GM12878 (cell line): ENCODE data around the gene VARS1. TPM values are rescaled to one million over a fixed set of nuclear protein-coding genes. Genes with fewer than 3 reads are reported as not detected.
A peak's percentile ranks its signal among the peaks of the same experiment; 100 is the strongest.

Experiments used
- ATAC-seq: fragments of 200-7000 bp; cut with Tn5 transposase; 3 replicates; pipeline ENCODE4 v1.9.1; 2020; ENCODE audit warnings: mild to moderate bottlenecking, moderate library complexity
- Bru-seq: library from RNA; stranded (reverse); fragments of 400-500 nt; gene quantifications from one replicate; lab custom pipeline; 2021; lab: Mats Ljungman, UMichigan
- BruChase-seq, 2 experiments: library from RNA; stranded (reverse); fragments of 400-500 nt; gene quantifications; one replicate each; lab custom pipeline; 2021; lab: Mats Ljungman, UMichigan
- BruUV-seq: library from RNA; stranded (reverse); fragments of 400-500 nt; replicated peaks from 2 replicates; lab custom pipeline; 2021; lab: Mats Ljungman, UMichigan
- CTCF ChIA-PET: fragments of 300-600 bp; sonication (Branson Sonifier 250); formaldehyde crosslinking; extraction: SDS; loops from one replicate; lab custom pipeline; 2021; ENCODE audit warnings: inconsistent platforms; lab: Yijun Ruan, JAX
- POLR2A ChIA-PET: fragments of 350-600 bp; formaldehyde crosslinking; extraction: SDS; loops from one replicate; lab custom pipeline; 2021; ENCODE audit warnings: inconsistent platforms; lab: Charles Lee
- RAD21 ChIA-PET: fragments of 300-600 bp; sonication (Branson Sonifier 250); formaldehyde crosslinking; loops from one replicate; lab custom pipeline; 2023; ENCODE audit warnings: antibody characterized with exemption; ENCODE audit not compliant: unreplicated experiment; lab: Charles Lee
- SMC1A ChIA-PET: fragments of 300-600 bp; sonication (Branson Sonifier 250); formaldehyde crosslinking; loops from one replicate; lab custom pipeline; 2023; ENCODE audit not compliant: unreplicated experiment, uncharacterized antibody; lab: Charles Lee
- DNase-seq: peaks from one replicate; pipeline ENCODE4 v3.0.0-alpha.2; 2011; ENCODE audit warnings: low read depth, low spot score
- FAIRE-seq: peaks from 3 replicates; lab custom pipeline; 2011; peaks lifted over from hg19 to GRCh38; lab: Jason Lieb, UNC
- H2AFZ ChIP-seq: 2 replicates; pipeline ENCODE4 v1.6.0; 2011; ENCODE audit warnings: low read depth, low read length, control low read depth; ENCODE audit not compliant: control insufficient read depth
- H3K27ac ChIP-seq: 2 replicates; pipeline ENCODE4 v1.5.1; 2011; ENCODE audit warnings: control low read depth; ENCODE audit not compliant: control insufficient read depth, insufficient read depth
- H3K27me3 ChIP-seq, 2 experiments: replicated peaks in 1 of 2; 2 replicates each; pipeline versions ENCODE4 v1.6.0 to v1.6.1; 2011; ENCODE audit warnings: low read length in 1 of 2; ENCODE audit not compliant: control insufficient read depth in 2 of 2, insufficient read depth in 2 of 2
- H3K36me3 ChIP-seq, 2 experiments: 2 replicates each; pipeline ENCODE4 v1.5.1; 2011; ENCODE audit warnings: low read length in 1 of 2; ENCODE audit not compliant: control insufficient read depth in 2 of 2, insufficient read depth in 2 of 2
- H3K4me1 ChIP-seq: 2 replicates; pipeline ENCODE4 v1.6.1; 2011; ENCODE audit warnings: mild to moderate bottlenecking, low read length, moderate library complexity, mixed read lengths; ENCODE audit not compliant: control insufficient read depth, insufficient read depth
- H3K4me2 ChIP-seq: 2 replicates; pipeline ENCODE4 v1.6.0; 2011; ENCODE audit warnings: control low read depth; ENCODE audit not compliant: control insufficient read depth, insufficient read depth
- H3K4me3 ChIP-seq: fragments of 200-600 bp; sonication (generic); 2 replicates; pipeline ENCODE4 v1.5.1; 2016
- H3K79me2 ChIP-seq: 2 replicates; pipeline ENCODE4 v1.6.0; 2011; ENCODE audit warnings: low read length; ENCODE audit not compliant: control insufficient read depth, insufficient read depth
- H3K9ac ChIP-seq: 2 replicates; pipeline ENCODE4 v1.8.0; 2011; ENCODE audit warnings: low read length, control low read depth, mixed read lengths; ENCODE audit not compliant: control insufficient read depth, insufficient read depth
- H3K9me3 ChIP-seq: replicated peaks from 3 replicates; pipeline ENCODE4 v1.5.1; 2011; ENCODE audit warnings: mild to moderate bottlenecking, low read length; ENCODE audit not compliant: control insufficient read depth, insufficient read depth
- H4K20me1 ChIP-seq: 2 replicates; pipeline ENCODE4 v1.6.0; 2011; ENCODE audit not compliant: control insufficient read depth, insufficient read depth
- BCLAF1 ChIP-seq: fragments of 450-650 bp; IDR thresholded peaks from 2 replicates; pipeline ENCODE4 v1.6.1; 2017; ENCODE audit warnings: antibody characterized with exemption, mild to moderate bottlenecking, moderate library complexity
- DPF2 ChIP-seq: fragments of 450-650 bp; IDR thresholded peaks from 2 replicates; pipeline ENCODE4 v1.6.1; 2017; ENCODE audit warnings: mild to moderate bottlenecking
- GABPA ChIP-seq: IDR thresholded peaks from 2 replicates; pipeline ENCODE4 v1.6.1; 2014; ENCODE audit warnings: antibody characterized with exemption, low read depth, mild to moderate bottlenecking, inconsistent platforms
- IRF4 ChIP-seq: IDR thresholded peaks from 2 replicates; pipeline ENCODE4 v1.6.1; 2011; ENCODE audit warnings: low read depth, low read length
- MEF2A ChIP-seq: IDR thresholded peaks from 2 replicates; pipeline ENCODE4 v1.6.1; 2011; ENCODE audit warnings: low read depth, mild to moderate bottlenecking, low read length, moderate library complexity; ENCODE audit not compliant: insufficient read depth
- MXI1 ChIP-seq: fragments of 150-350 bp; IDR thresholded peaks from 2 replicates; pipeline ENCODE4 v1.6.1; 2011; ENCODE audit warnings: low read depth, mild to moderate bottlenecking, inconsistent platforms, low read length, improper control_type of control experiment
- RAD21 ChIP-seq: IDR thresholded peaks from 2 replicates; pipeline ENCODE4 v1.6.1; 2011; ENCODE audit warnings: mild to moderate bottlenecking, low read depth, low read length, moderate library complexity; ENCODE audit not compliant: insufficient read depth
- RFX5 ChIP-seq: IDR thresholded peaks from 2 replicates; pipeline ENCODE4 v1.6.1; 2011; ENCODE audit warnings: low read depth, low read length, improper control_type of control experiment
- SKIL ChIP-seq: fragments of 450-650 bp; IDR thresholded peaks from 2 replicates; pipeline ENCODE4 v1.6.1; 2017; ENCODE audit warnings: mild to moderate bottlenecking, low read depth, inconsistent platforms; ENCODE audit not compliant: poor library complexity, severe bottlenecking
- SP1 ChIP-seq: IDR thresholded peaks from one replicate; pipeline ENCODE4 v1.6.1; 2011; ENCODE audit warnings: low read depth, low read length
- WGBS: methylation state at CpG from one replicate; pipeline ENCODE4 v1.1.6; 2016; ENCODE audit warnings: low lambda C conversion rate; ENCODE audit not compliant: insufficient replicate concordance, insufficient coverage; ENCODE audit errors: missing lambda C conversion rate; 5-methylcytosine and 5-hydroxymethylcytosine counted together
- in situ Hi-C: fragments of 300-500 bp; cut with MboI; formaldehyde crosslinking; loops from 9 replicates; pipeline ENCODE4 v1.14.3; 2018; ENCODE audit warnings: mixed read lengths
- intact Hi-C: fragments of 100-400 bp; cut with micrococcal nuclease; formaldehyde crosslinking; loops from one replicate; pipeline ENCODE4 v1.14.2; 2022; ENCODE audit not compliant: unreplicated experiment
- long read RNA-seq, 2 experiments: library from polyadenylated mRNA; unstranded; transcript quantifications; one replicate each; pipeline ENCODE4 v2.0.0, GENCODE V29; 2019 to 2020
- polyA minus RNA-seq, 3 experiments: library from RNA; depleted of rRNA, polyadenylated mRNA; stranded (reverse); fragments of >200 nt; gene quantifications; 2 replicates each; pipeline ENCODE4 v1.2.3, GENCODE V29; 2011
- polyA plus RNA-seq, 11 experiments: library from polyadenylated mRNA; depleted of rRNA in 4 of 11; unstranded in 6 of 11; stranded (reverse) in 5 of 11; fragments of >200 nt; fragmentation: Nextera tagmentation in 4 of 11; fragmentation: Illumina TruSeq in 1 of 11; extraction: Ambion mirVana in 4 of 11; extraction: Trizol in 1 of 11; gene quantifications; 1 replicate in 1 of 11; 2 replicates in 10 of 11; pipeline versions ENCODE4 v1.2.1 to v1.2.3, GENCODE V29; 2011 to 2016; ENCODE audit warnings: inconsistent platforms in 2 of 11, missing spikeins in 2 of 11, low read depth in 1 of 11
- total RNA-seq, 4 experiments: library from RNA; depleted of rRNA in 3 of 4; stranded (reverse); fragments of >200 nt in 3 of 4; fragmentation: Illumina TruSeq in 1 of 4; extraction: Trizol in 1 of 4; gene quantifications; 2 replicates each; pipeline versions ENCODE4 v1.2.1 to v1.2.3, GENCODE V29; 2013 to 2021
- TF ChIP-seq, protein P1 (sequence below): IDR thresholded peaks from 2 replicates; pipeline ENCODE4 v1.6.1; 2011; ENCODE audit warnings: mild to moderate bottlenecking, low read depth, low read length, moderate library complexity; ENCODE audit not compliant: insufficient replicate concordance

Gene VARS1
- total RNA-seq (2013; cell fraction: nucleolus; rRNA removed), result 71.4 and 80.0 TPM in 2 replicates
- 61.4 and 90.1 TPM in 2 replicates for total RNA-seq (2014; rRNA removed)
- 63.8 and 69.1 TPM in 2 replicates for total RNA-seq (2014; rRNA removed; fragmentation: Illumina TruSeq; extraction: Trizol)
- 232 and 243 TPM in 2 replicates for total RNA-seq (2021)
- polyA plus RNA-seq (2011; ENCODE audit: low read depth), result 31.0 TPM
- 11.3 and 15.8 TPM in 2 replicates for polyA plus RNA-seq (2011; rRNA removed)
- 28.9 and 30.5 TPM in 2 replicates for polyA plus RNA-seq (2011; cell fraction: cytosol; rRNA removed)
- polyA plus RNA-seq (2011; cell fraction: nucleus; rRNA removed), result 193 and 303 TPM in 2 replicates
- 42.8 and 46.7 TPM in 2 replicates for polyA plus RNA-seq (2012)
- 92.9 and 138 TPM in 2 replicates for polyA plus RNA-seq (2014; fragmentation: Illumina TruSeq; extraction: Trizol)
- 1 to 10 TPM; 1.2 to 5.7 TPM for polyA plus RNA-seq (2014; fragmentation: Nextera tagmentation; extraction: Ambion mirVana)
- 71.3 and 92.5 TPM in 2 replicates for polyA plus RNA-seq (2014; rRNA removed)
- 100 to 1,000 TPM; 121 to 155 TPM for polyA plus RNA-seq (2016; fragmentation: Nextera tagmentation; extraction: Ambion mirVana)
- polyA minus RNA-seq (2011; rRNA and poly(A)+ RNA removed), result 35.0 and 60.0 TPM in 2 replicates
- polyA minus RNA-seq (2011; cell fraction: cytosol; rRNA and poly(A)+ RNA removed), result 52.5 and 54.9 TPM in 2 replicates
- 42.4 and 91.2 TPM in 2 replicates for polyA minus RNA-seq (2011; cell fraction: nucleus; rRNA and poly(A)+ RNA removed)
- Bru-seq, nascent RNA, result percentile 65 among the genes with signal in this experiment
- BruChase-seq, experiment 1, labeled RNA remaining after a 6-hour chase, result percentile 89 among the genes with signal in this experiment
- percentile 78 among the genes with signal in this experiment for BruChase-seq, experiment 2, labeled RNA remaining after a 2-hour chase
- long read RNA-seq, experiment 1, full-length matches to known transcripts, result 14 of 48 reads
- long read RNA-seq, experiment 1, partial matches to known transcripts, result 23 of 48 reads
- long read RNA-seq, experiment 1, other reads (novel, unspliced or antisense), result 11 of 48 reads
- long read RNA-seq, experiment 2, partial matches to known transcripts, result 10 of 10 reads
- long read RNA-seq, experiment 2, other reads (novel, unspliced or antisense), result 0 of 10 reads

- ATAC-seq (peak; percentile 88), FAIRE-seq (peak; percentile 31), DNase-seq (peak; percentile 62)
- H3K79me2 ChIP-seq, result peaks cover 21% of the 10 kb centered on the region
- H3K36me3 ChIP-seq, result peaks cover 7 to 11% of the 10 kb centered on the region in 2 experiments; a peak in 3 of 4 replicates
- no peaks in the 10 kb centered on the region for H3K9me3 ChIP-seq
- H3K4me1 ChIP-seq, result peaks cover 4% of the 10 kb centered on the region
- ChIA-PET RAD21 (interaction anchor here (0.6 to 2.6 kb wide), 15 partner anchors 11 to 301 kb away, joined by 3 to 19 read pairs (median 4); partner anchors contain the start of genes HSPA1A, HSPA1B, HSPA1L and LSM2), SMC1A (interaction anchor here (1.1 to 2.2 kb wide), 8 partner anchors 11 to 67 kb away, joined by 4 to 10 read pairs (median 4); partner anchors contain the start of genes LSM2 and NEU1), POLR2A (interaction anchor here (0.6 to 3.5 kb wide), 13 partner anchors 11 to 347 kb away, joined by 3 to 32 read pairs (median 4); partner anchors contain the start of genes HSPA1A, HSPA1B, HSPA1L and LSM2), CTCF (interaction anchor here (0.9 to 3.7 kb wide), 13 partner anchors 10 to 128 kb away, joined by 3 to 26 read pairs (median 5); partner anchors contain the start of genes DDAH2, HSPA1B, LSM2 and NEU1)
- peak within 1 kb of the TSS; percentile 94 for H2AFZ ChIP-seq
- BruUV-seq, result no TSS peak
- peak within 1 kb of the TSS; percentile 95 for H3K27ac ChIP-seq
- peak within 1 kb of the TSS; percentile 81 for H3K9ac ChIP-seq
- no peaks in the 10 kb centered on the region for H3K27me3 ChIP-seq
- no peaks in the 10 kb centered on the region for H4K20me1 ChIP-seq
- peak within 1 kb of the TSS; percentile 81 for H3K4me3 ChIP-seq
- intact Hi-C loops (loop anchor here (2.0 to 5.0 kb wide), 2 partner anchors 17 to 37 kb away; no protein-coding TSS in a partner anchor), in situ Hi-C loops (no loop called here)
- peak within 1 kb of the TSS; percentile 47 for H3K4me2 ChIP-seq
- WGBS, result 1% methylated on average over 72 of the region's 75 CpGs
- TF ChIP-seq RFX5 (no peak), GABPA (no peak), IRF4 (peak; percentile 7; the same call in 1 of the 2 replicates), SP1 (no peak), BCLAF1 (peak; percentile 70; the same call in 1 of the 2 replicates), RAD21 (peak; percentile 53), DPF2 (peak; percentile 96), MXI1 (peak; percentile 99), SKIL (peak; percentile 61), MEF2A (peak; percentile 49; the same call in 1 of the 2 replicates)
- TF ChIP-seq, protein P1, sequence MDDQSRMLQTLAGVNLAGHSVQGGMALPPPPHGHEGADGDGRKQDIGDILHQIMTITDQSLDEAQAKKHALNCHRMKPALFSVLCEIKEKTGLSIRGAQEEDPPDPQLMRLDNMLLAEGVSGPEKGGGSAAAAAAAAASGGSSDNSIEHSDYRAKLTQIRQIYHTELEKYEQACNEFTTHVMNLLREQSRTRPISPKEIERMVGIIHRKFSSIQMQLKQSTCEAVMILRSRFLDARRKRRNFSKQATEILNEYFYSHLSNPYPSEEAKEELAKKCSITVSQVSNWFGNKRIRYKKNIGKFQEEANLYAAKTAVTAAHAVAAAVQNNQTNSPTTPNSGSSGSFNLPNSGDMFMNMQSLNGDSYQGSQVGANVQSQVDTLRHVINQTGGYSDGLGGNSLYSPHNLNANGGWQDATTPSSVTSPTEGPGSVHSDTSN, result no peak
Measured at GRCh38 chr6:31795616-31796298, at the start of gene VARS1. Gene VARS1, minus strand, starts transcription at chr6:31795752. Its CDS starts 535 bp downstream, at chr6:31795217.
